HG02678 (cell line): ENCODE data around the gene C2.
A peak's percentile ranks its signal among the peaks of the same experiment; 100 is the strongest.

ENCODE experiments used
- ATAC-seq: cut with Tn5 transposase; IDR thresholded peaks from one replicate; pipeline ENCODE4 v1.9.1; 2021; ENCODE audit warnings: mild to moderate bottlenecking, moderate library complexity; ENCODE audit not compliant: unreplicated experiment

The C2 gene

DNA sequence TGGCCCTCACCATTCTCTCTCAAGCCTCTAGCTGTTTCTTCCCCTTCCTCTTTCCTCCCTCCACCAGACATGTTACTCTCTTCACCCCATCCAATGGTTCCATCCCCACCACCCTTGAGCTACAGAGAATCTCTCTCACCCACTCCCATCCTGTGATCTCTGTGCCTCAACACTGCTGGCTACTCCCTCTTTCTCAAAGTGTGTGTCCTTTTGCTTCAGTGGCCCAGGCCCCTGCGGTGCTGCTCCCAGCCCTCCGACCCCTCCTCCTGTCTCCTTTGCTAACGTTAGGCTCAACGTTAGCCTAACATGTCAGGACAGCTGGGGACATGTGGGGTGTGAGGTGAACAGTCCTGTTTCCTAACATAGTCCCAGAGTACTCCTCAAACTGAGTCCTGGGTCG lies 25.4 kb downstream of the C2 start:
- no peak for ATAC-seq

DNA sequence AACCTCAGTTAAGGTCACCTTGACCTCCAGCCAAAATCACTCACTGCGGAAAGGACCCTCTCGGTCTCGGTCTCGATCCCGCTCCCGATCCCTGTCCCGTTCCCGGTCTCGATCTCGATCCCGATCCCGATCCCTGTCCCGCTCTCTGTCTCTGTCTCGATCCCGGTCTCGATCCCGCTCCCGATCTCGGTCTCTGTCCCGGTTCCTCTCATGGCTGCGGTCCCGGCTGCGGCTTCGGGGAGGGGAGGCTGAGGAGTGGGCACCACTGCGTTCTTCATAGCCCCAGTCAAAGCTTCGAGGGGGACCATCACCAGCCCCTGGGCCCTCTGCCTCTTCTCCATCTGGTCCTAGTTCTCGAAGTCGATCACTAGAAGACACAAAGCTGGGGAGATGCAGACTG lies 27.0 kb downstream of the C2 start:
- no peak for ATAC-seq

DNA sequence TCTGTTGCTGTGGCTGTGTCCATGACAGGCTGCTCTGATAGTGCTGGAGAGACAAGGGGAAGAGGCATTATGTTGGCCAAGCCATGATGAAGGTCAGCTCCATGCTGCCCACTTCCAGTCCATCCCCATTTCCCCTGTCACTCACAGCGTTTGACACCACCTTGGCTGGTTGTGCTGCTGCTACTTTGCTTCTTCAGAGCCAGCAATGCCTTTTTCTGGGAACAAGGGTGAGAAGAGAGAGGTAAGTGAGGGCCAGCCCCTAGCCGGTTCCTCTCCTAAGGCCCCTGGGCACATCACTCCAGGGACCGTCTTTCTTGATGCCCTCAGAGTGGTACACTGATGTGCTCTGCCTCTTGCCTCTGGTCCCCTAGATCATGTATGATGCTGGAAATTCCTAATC lies 29.3 kb downstream of the C2 start:
- no peak for ATAC-seq

DNA sequence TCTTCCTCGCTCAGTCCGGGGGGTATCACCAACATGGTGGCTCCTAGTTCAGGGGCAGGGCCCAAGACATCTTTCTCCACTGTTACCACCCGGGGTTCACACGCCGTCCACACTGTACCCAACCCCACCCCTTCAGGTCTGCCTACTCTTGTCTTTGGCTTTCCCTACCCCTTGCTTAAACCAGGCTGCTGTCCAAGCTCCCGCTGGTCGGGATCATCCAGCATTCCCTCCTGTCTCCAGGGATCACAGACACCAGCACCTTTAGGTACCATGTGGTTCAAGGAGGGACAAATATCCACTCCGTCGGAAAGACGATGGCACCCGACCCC lies 30.9 kb downstream of the C2 start:
- no peak for ATAC-seq

DNA sequence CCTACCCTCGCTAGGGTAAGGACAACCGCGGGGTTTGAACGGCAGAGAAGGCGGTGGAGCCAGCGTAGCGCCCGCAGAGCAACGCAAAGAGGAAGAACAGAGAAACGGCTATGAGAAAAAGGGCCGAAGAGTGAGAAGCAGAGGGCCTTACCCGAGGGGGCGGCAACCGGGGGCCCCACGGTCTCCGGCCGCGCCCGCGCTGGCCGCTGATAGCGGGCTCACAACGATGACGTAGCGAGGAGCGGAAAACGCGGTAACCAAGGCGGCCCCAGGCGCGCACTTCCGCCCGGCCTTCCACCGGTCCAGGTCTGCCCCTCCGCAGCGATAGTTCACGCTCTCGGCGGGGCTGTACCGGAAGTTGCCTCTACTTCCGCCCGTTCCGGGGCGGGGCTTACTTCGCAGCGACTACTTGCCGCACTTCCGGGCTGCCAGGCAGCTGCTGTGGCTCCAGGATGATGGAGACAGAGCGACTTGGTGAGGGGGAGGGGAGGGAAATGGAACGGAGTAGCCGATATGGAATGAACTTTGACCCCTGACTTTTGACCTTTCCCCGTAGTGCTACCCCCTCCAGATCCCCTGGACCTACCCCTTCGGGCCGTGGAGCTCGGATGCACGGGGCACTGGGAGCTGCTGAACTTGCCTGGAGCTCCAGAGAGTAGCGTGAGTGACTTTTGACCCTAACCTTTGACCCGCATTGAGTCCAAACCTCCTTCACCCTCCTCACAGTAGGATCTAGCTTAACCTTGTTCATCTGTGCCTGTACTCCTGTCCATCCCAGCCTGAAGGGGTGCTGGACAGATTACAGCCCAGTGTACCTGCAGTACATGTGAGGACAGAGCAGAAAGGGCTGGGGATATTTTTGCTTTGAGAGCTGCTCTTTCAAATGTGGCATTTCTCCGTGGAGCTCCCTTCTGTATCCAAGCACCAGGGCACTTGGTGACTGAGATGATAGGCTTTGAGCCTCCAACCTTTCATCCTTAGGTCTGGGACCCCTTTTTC lies 31.5 kb downstream of the C2 start, which contains the start of the genes NELFE and SKIC2:
Gene NELFE (minus strand): TSS at position 231 of the 999 bp plus-strand sequence. CDS start 525 bp downstream, outside the sequence.
Gene SKIC2 (plus strand): TSS at position 435 of the 999 bp plus-strand sequence. CDS start 18 bp downstream, at position 453.
- ATAC-seq = peak; percentile 97

DNA sequence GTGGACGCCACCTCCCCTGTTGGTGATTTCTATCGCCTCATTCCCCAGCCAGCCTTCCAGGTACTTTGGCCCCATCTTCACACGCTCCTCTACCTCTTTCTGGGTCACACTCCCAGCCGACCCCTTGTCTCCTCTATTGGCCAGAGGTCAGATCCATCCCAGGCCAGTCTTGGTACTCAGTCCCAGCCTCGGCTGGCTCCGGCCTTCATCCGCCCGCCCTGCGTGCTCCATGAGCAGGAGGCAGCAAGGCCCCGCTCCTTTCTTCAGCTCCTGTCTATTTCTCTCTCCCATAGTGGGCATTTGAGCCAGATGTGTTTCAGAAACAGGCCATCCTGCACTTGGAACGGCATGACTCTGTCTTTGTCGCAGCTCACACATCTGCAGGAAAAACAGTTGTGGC lies 34.1 kb downstream of the C2 start:
- ATAC-seq = no peak

DNA sequence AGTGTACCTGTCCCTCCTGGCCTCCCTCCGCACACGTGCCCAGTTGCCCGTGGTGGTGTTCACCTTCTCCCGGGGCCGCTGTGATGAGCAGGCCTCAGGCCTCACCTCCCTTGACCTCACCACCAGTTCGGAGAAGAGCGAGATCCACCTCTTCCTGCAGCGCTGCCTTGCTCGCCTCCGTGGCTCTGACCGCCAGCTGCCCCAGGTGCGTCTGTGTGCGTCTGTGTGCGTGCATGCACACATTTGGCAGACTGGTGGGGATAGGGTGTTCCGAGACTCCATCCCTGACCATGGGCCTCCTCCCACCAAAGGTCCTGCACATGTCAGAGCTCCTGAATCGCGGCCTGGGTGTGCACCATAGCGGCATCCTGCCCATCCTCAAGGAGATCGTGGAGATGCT lies 36.4 kb downstream of the C2 start:
- ATAC-seq = no peak

DNA sequence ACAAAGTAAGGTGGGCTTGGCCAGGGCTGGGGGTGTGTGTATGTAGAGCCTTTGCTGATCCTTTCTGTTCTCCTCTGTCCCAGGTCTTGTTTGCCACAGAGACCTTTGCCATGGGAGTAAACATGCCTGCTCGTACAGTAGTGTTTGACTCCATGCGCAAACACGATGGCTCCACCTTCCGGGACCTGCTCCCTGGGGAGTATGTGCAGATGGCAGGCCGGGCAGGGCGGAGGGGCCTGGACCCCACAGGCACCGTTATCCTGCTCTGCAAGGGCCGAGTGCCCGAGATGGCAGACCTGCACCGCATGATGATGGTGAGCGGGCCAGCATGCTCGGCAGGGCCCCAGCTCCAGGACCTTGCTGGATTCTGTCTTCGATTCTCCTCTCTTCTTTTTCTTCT lies 38.2 kb downstream of the C2 start:
- ATAC-seq = no peak

DNA sequence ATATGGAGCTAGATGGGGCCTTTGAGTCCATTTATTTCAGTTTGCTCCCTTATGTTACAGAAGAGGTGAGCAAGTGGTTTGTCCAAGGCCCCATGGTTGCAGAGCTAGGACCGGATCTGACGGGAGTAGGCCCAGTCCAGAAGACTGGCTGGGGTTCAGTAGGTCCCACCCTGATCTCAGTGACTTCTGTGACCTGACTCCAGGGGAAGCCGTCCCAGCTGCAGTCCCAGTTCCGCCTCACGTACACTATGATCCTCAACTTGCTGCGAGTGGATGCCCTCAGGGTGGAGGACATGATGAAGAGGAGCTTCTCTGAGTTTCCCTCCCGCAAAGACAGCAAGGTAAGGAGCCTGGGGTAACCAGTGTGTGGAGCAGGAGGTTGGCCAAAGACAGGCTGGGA lies 39.0 kb downstream of the C2 start:
- ATAC-seq = no peak

DNA sequence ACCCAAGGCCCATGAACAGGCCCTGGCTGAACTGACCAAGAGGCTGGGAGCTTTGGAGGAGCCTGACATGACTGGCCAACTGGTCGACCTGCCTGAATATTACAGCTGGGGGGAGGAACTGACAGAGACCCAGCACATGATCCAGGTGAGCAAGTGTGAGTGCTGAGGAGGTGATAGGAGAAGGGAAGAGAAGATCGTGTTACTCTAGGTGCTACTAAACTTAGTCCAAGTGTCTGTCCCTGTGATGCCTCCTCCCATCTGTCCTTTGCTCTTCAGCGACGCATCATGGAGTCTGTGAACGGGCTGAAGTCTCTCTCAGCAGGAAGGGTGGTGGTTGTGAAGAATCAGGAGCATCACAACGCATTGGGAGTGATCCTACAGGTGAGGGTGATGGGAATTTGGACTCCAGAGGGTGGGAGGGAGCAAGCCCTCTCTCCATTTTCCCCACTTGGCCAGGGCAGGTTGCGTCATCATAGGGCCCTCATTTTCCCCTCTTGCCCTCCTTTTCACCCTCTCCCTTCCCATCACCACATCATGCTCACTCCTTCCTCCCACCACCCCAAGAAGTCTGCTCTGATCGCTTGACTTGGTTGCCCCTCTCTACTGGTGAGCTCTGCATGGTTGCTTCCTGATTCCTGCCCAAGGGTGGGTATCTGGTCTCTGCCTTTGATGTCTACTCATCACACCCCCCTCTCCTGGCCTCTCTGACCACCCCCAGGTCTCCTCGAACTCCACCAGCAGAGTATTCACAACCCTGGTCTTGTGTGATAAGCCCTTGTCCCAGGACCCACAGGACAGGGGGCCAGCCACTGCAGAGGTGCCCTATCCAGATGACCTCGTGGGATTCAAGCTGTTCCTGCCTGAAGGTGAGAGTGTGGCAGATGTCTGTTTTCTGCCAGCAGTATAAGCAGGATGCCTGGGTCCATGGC lies 39.7 kb downstream of the C2 start:
- ATAC-seq = no peak

DNA sequence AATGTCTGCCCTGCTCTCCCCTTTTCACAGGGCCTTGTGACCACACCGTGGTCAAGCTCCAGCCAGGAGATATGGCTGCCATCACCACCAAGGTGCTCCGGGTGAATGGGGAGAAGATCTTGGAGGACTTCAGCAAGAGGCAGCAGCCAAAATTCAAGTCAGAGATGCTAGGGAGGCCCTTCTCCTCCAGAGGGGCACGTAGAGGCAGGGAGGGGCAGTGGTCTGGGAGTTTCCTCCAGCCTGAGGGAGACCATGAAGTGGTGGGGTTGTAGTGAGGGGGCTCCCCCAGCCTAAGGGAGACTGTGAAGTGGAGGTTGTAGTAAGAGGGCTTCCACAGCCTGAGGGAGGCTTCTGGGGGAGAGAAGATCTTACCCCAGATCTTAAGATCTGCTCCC lies 40.4 kb downstream of the C2 start:
- no peak for ATAC-seq

DNA sequence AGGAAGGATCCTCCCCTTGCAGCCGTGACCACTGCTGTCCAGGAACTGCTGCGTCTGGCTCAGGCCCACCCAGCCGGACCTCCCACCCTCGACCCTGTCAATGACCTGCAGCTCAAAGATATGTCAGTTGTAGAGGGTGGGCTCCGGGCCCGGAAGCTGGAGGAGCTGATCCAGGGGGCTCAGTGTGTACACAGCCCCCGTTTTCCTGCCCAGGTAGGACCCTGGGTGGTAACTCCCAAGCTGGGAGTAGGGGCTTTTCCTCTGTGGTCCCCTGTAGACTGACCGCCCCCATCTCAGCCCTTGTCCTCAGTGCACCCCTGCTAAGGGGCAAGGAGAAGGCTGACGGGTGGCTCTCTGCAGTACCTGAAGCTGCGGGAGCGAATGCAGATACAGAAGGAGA lies 40.8 kb downstream of the C2 start:
- ATAC-seq = no peak

DNA sequence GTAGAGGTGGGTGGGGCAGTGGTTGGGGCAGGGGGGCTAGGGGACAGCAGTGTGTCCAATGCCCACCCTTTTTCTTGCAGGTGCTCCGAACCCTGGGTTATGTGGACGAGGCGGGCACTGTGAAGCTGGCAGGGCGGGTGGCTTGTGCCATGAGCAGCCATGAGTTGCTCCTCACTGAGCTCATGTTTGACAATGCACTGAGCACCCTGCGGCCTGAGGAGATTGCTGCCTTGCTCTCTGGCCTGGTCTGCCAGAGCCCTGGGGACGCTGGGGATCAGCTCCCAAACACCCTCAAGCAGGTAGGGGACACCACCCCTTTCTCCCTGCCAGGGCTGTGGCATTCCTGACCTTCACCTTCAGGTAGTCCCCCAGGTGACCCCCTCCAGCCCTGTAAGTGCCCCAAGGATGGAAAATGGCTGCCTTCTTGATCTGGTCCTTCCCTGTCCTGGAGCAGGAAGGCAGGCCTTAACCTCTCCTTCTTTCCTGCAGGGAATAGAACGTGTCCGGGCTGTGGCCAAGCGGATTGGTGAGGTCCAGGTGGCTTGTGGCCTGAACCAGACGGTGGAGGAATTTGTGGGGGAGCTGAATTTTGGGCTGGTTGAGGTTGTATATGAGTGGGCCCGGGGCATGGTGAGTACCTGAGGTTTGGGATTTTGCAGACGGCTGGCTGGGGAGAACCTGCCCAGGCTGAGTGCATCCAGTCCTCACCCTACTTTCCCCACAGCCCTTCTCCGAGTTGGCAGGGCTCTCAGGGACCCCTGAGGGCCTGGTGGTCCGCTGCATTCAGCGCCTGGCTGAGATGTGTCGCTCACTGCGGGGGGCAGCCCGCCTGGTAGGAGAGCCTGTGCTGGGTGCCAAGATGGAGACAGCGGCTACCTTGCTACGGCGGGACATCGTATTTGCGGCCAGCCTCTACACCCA lies 41.5 kb downstream of the C2 start:
- ATAC-seq = no peak

DNA sequence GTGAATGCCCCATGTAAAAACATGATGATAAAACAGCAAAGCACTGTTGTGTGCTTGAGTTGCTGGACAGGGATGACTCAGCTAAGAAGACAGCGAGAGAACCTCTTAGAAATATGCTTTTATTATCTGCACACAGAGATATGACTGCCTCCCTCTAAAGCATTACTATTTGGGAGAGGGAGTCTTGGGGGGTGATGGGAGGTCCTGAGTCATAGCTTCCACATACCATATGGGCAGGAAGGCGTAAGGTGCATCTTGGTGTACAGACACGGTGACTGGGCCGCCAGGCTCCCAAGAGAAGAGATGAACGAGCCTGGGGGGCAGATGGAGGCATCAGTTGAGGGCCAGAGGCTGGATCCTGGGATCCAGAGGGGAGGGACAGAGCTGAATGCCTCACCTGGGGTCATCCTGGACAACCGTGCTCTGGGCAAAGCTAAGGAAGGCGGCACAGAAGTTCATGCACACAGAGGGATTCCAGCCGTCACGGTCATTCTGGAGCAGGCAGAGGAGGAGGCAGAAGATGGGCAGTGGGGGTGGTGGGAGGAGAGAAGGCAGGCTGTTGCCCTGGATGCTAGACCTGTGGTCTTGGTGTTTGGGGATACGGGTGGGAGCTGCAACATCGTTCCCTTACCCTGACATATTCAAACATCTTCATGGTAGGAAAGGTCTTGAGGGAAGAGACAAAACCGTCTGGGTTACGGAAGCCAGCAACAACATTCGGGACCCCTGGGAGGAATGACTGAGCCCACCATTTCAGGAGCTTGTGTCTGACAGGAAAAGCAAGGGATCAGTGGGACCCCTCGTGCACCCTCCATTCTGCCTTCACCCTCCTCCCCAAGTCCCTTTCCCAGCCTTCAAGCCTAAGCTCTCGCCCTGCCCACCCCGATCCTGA lies 42.4 kb downstream of the C2 start:
- no peak for ATAC-seq

DNA sequence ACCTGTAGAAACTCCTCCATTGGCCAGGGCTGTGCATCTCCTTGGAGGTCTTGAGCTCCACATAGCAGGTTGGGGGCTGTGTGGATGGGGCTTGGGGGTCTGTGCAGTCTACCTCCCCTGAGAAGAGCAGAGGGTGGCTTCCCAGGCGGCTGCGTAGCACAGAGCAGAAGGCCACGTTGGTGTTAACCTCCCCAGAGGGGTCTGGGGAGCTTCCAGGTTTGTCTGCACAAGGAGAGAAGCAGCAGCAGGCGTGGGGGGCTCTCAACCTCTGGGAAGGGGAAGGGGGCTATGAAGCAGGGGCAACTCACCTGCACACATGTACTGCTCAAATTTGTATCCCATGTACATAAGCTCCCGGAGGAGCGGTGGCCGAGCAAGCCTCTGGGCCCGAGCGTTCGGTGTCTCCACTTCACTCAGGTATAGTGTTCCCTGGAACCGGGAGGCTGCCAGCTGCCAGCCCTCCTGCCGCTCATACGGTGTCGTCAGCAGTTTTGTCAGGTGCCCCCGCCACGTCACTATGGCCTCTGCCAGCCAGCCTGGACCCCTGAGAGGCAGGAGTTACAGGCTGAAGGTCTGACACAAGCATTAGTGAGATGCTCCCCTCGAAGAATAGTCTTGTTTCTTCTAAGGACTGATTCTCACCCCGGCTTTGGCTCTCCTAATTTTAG lies 43.2 kb downstream of the C2 start:
- no peak for ATAC-seq

DNA sequence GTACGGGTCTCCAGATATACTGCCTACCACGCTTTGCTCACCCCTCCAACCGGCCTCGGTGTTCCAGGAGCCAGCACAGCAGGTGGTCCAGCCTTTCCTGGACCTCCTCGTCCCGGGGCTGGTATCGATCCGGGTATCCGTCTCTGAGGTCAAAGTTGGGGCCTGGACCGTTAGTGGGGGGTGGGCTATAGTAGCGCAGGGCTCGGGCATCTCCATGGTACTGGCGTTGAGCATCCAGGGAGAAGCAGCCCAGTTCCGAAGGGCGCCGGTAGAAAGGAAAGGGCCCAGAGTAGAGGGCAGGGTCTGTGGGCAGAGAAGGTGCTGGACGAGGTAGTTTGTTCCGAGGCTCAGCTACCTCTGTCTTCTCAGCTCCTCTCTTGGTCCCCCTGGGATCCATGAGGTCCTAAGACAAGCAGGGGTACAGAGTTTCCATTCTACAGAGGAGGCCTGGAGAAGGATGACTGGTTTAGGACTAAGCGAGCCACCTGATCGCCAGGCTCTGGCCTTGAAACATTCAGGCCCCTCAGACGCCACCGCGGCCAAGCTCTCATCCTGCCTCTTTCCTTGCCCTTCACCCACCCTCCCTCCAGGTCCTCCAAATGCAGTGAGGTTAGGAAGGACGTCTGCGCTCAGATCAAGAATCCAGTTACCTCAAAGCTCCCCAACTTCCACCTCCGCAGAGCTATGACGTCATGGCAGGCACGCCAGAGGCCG lies 43.9 kb downstream of the C2 start:
- ATAC-seq = no peak

DNA sequence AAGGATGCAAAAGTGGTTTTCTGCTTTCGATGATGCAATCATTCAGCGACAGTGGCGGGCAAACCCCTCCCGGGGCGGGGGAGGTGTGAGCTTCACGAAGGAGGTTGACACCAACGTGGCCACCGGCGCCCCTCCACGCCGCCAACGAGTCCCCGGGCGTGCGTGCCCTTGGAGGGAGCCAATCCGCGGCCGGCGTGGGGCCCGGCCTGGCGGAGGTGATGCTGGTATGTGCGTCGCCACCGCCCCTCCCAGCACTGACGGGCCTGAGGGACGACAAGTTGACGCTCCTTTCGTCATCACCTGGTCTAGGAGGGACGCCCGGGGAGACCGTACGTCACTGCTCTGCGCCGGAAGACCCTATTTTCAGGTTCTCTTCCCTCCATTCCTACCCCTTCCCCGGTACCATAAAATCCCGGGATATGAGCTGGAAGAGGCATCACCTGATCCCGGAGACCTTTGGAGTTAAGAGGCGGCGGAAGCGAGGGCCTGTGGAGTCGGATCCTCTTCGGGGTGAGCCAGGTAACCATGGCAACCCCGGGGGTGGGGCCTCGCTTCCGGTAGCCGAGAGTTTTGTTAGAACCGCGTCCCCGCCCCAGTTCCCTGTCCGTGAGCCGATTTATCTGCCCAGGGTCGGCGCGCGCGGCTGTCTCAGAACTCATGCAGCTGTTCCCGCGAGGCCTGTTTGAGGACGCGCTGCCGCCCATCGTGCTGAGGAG lies 44.6 kb downstream of the C2 start, which contains the start of gene DXO:
Gene DXO (minus strand): TSS at position 146 of the 716 bp plus-strand sequence. CDS start 463 bp downstream, outside the sequence.
- ATAC-seq = peak; percentile 91
